NB4 (cell line): Measurements from ENCODE around the gene GTF2I.

Experiments used
- POLR2A ChIP-seq: IDR thresholded peaks from 2 replicates; pipeline ENCODE4 v1.6.1; 2011; ENCODE audit warnings: mild to moderate bottlenecking; ENCODE audit not compliant: insufficient read length; ENCODE audit errors: extremely low read depth
- TF ChIP-seq, protein P1 (sequence below): IDR thresholded peaks from one replicate; pipeline ENCODE4 v1.5.1; 2012; ENCODE audit warnings: low read depth, low read length

DNA sequence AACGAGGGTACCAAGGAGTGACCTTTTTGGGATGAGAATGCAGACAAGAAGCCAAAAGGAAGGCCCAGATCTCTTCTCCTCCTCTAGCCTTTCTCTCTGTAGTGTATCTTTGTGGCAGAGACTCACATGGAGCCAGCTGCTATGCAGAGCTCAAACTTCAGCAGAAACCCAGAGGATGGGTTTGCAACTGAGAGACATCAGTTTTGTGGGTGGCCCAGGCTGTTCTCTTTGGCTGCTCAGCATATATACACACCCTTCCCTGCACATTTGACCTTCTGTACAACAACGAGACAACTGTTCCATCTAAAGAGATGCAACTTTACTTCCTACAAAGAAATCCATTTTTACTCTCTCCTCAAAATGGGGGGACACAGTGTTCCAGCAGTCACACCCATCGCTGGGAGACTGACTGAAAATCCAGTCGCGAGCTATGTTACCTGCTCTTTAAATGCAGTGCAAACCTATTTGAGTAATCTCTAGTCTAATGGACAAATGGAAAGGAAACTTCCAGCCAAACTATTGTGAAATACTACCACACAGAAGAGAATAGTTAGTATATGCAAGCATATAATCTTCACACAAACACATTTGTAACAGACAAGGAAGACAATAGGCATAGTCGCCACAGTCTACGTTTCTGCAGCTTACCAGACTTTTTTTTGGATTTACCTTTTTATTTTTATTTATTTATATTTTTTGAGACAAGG is 51.2 kb downstream of the GTF2I start:
- TF ChIP-seq, protein P1, sequence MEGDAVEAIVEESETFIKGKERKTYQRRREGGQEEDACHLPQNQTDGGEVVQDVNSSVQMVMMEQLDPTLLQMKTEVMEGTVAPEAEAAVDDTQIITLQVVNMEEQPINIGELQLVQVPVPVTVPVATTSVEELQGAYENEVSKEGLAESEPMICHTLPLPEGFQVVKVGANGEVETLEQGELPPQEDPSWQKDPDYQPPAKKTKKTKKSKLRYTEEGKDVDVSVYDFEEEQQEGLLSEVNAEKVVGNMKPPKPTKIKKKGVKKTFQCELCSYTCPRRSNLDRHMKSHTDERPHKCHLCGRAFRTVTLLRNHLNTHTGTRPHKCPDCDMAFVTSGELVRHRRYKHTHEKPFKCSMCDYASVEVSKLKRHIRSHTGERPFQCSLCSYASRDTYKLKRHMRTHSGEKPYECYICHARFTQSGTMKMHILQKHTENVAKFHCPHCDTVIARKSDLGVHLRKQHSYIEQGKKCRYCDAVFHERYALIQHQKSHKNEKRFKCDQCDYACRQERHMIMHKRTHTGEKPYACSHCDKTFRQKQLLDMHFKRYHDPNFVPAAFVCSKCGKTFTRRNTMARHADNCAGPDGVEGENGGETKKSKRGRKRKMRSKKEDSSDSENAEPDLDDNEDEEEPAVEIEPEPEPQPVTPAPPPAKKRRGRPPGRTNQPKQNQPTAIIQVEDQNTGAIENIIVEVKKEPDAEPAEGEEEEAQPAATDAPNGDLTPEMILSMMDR = no peak
- no peak for TF ChIP-seq POLR2A
